Measurements from ENCODE around the gene UTP25. TPM values are rescaled to one million over a fixed set of nuclear protein-coding genes. Genes with fewer than 3 reads are reported as not detected.

The UTP25 gene
- total RNA-seq, 3 donors from 2014 or later (not counting 1 experiment from before 2014, with no cell fraction given) = 6.0 to 8.9 (median 8.3) TPM

- H3K4me3 Mint-ChIP-seq = no peak overlapping the region
- no peak overlapping the region for H3K27ac Mint-ChIP-seq
- WGBS (ENCODE audit: insufficient coverage) = 97% methylated on average over 6 of the region's 6 CpGs
- H3K9me3 Mint-ChIP-seq = no peaks in the 10 kb centered on the region
- no peaks in the 10 kb centered on the region for H3K4me1 ChIP-seq (ENCODE audit: control insufficient read depth, insufficient read depth, low read length)
- TF ChIP-seq, protein P1, sequence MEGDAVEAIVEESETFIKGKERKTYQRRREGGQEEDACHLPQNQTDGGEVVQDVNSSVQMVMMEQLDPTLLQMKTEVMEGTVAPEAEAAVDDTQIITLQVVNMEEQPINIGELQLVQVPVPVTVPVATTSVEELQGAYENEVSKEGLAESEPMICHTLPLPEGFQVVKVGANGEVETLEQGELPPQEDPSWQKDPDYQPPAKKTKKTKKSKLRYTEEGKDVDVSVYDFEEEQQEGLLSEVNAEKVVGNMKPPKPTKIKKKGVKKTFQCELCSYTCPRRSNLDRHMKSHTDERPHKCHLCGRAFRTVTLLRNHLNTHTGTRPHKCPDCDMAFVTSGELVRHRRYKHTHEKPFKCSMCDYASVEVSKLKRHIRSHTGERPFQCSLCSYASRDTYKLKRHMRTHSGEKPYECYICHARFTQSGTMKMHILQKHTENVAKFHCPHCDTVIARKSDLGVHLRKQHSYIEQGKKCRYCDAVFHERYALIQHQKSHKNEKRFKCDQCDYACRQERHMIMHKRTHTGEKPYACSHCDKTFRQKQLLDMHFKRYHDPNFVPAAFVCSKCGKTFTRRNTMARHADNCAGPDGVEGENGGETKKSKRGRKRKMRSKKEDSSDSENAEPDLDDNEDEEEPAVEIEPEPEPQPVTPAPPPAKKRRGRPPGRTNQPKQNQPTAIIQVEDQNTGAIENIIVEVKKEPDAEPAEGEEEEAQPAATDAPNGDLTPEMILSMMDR (IDR thresholded peaks at IDR 0.05) = no peak
- H3K36me3 Mint-ChIP-seq = peaks cover 34% of the 10 kb centered on the region
- H3K4me3 ChIP-seq (ENCODE audit: low read length) = no peak overlapping the region
- no peaks in the 10 kb centered on the region for H3K27me3 ChIP-seq (ENCODE audit: control insufficient read depth, insufficient read depth, low read length)
- peaks cover 99% of the 10 kb centered on the region for H3K36me3 ChIP-seq (ENCODE audit: control insufficient read depth, insufficient read depth, low read length)
- ATAC-seq (no peak), DNase-seq (no peak)
- H3K4me1 Mint-ChIP-seq = no peaks in the 10 kb centered on the region
- intact Hi-C loops (cut with micrococcal nuclease) = no loop called here
- no peaks in the 10 kb centered on the region for H3K9me3 ChIP-seq (ENCODE audit: control insufficient read depth, insufficient read depth, low read length)
- H3K27me3 Mint-ChIP-seq (ENCODE audit: low read depth in 2 of 2) = no peaks in the 10 kb centered on the region
- H3K27ac ChIP-seq (ENCODE audit: low read length) = no peak overlapping the region
Measured at GRCh38 chr1:209838537-209838936, 10.8 kb downstream of the UTP25 start.

GRCh38 chr1:209839875-209840546 is 12.2 kb downstream of the UTP25 start:
- peaks cover 94% of the 10 kb centered on the region for H3K36me3 ChIP-seq (ENCODE audit: control insufficient read depth, insufficient read depth, low read length)
- no peak overlapping the region for H3K4me3 ChIP-seq (ENCODE audit: low read length)
- no peaks in the 10 kb centered on the region for H3K27me3 ChIP-seq (ENCODE audit: control insufficient read depth, insufficient read depth, low read length)
- H3K36me3 Mint-ChIP-seq = peaks cover 21% of the 10 kb centered on the region
- H3K27ac ChIP-seq (ENCODE audit: low read length) = no peak overlapping the region
- H3K4me1 Mint-ChIP-seq = no peaks in the 10 kb centered on the region
- H3K27ac Mint-ChIP-seq = no peak overlapping the region
- 88% methylated on average over 5 of the region's 5 CpGs for WGBS (ENCODE audit: insufficient coverage)
- no peaks in the 10 kb centered on the region for H3K4me1 ChIP-seq (ENCODE audit: control insufficient read depth, insufficient read depth, low read length)
- H3K4me3 Mint-ChIP-seq = no peak overlapping the region
- TF ChIP-seq, protein P1 (IDR thresholded peaks at IDR 0.05) = no peak
- DNase-seq (no peak), ATAC-seq (no peak)
- intact Hi-C loops (cut with micrococcal nuclease) = no loop called here
- H3K9me3 ChIP-seq (ENCODE audit: control insufficient read depth, insufficient read depth, low read length) = no peaks in the 10 kb centered on the region
- no peaks in the 10 kb centered on the region for H3K9me3 Mint-ChIP-seq
- H3K27me3 Mint-ChIP-seq (ENCODE audit: low read depth in 2 of 2) = no peaks in the 10 kb centered on the region

DNA sequence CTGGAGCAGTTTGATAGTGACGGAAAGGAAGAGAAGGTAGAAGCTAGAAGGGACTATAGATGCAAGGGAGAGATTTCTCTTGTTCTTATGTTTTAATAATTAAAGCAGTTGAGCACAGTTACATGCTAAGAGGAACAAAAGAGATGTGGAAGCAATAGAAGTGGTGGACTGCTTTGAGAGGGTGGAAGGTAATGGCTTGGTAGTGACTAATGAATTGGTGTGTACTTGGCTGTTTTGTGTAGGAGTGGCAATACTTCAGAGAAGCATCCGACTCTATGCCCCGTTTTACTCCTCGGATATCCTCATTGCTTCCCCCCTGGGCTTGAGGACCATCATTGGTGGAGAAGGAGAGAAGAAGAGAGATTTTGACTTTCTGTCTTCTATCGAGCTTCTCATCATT is 12.8 kb downstream of the UTP25 start:
- WGBS (ENCODE audit: insufficient coverage) = 95% methylated on average over 5 of the region's 5 CpGs
- H3K27me3 ChIP-seq (ENCODE audit: control insufficient read depth, insufficient read depth, low read length) = no peaks in the 10 kb centered on the region
- H3K27ac Mint-ChIP-seq = no peak overlapping the region
- intact Hi-C loops (cut with micrococcal nuclease) = no loop called here
- no peaks in the 10 kb centered on the region for H3K9me3 Mint-ChIP-seq
- DNase-seq (no peak), ATAC-seq (no peak)
- H3K4me3 ChIP-seq (ENCODE audit: low read length) = no peak overlapping the region
- TF ChIP-seq, protein P1 (IDR thresholded peaks at IDR 0.05) = no peak
- no peaks in the 10 kb centered on the region for H3K9me3 ChIP-seq (ENCODE audit: control insufficient read depth, insufficient read depth, low read length)
- H3K36me3 Mint-ChIP-seq = peaks cover 19% of the 10 kb centered on the region
- H3K4me1 Mint-ChIP-seq = no peaks in the 10 kb centered on the region
- H3K4me1 ChIP-seq (ENCODE audit: control insufficient read depth, insufficient read depth, low read length) = no peaks in the 10 kb centered on the region
- no peak overlapping the region for H3K27ac ChIP-seq (ENCODE audit: low read length)
- H3K27me3 Mint-ChIP-seq (ENCODE audit: low read depth in 2 of 2) = no peaks in the 10 kb centered on the region
- no peak overlapping the region for H3K4me3 Mint-ChIP-seq
- H3K36me3 ChIP-seq (ENCODE audit: control insufficient read depth, insufficient read depth, low read length) = peaks cover 90% of the 10 kb centered on the region

Measured in natural killer cell (primary cell).